NCI-H2081 (cell line): ENCODE results near the gene TRAPPC3L.
"Not testable (repeated sequence)": the region's sequence is repeated elsewhere in the genome, so short reads cannot be mapped to it uniquely, and the experiment has no call there.

Source experiments
- DNase-seq, 2 experiments: peaks; one replicate each; lab custom pipeline; 2025; lab: John Stamatoyannopoulos, UW

Gene TRAPPC3L

DNA sequence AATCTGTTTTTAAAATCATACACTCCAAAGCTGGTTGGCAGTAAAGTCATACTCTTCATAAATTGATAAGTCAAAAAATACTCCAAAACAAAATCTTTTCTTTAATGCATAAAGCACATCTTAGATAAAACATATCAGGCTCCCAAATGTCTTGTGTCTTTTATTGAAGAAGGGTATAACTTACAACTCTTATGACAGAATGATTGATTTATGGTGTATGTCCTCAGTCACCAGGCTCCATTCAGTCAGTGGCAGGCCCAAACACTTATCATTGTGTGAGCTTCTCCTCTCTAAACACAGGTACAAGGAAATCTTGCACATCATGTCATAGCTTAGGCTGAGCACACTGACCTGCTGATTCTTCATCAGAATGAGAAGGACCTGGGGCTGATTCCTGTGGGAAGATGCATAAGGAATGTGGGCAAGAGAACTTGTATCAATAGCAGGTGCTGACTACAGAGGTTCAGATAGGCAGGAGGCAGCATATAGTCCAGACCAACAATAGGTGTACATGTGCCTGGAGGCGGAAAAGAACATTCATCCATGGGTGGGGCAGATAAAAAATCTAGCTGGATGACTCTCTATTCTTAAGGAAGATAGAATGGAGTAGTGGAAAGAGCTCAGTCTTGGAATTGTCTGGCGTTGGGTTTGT lies 32.1 kb downstream of the TRAPPC3L start:
- no peak for DNase-seq

DNA sequence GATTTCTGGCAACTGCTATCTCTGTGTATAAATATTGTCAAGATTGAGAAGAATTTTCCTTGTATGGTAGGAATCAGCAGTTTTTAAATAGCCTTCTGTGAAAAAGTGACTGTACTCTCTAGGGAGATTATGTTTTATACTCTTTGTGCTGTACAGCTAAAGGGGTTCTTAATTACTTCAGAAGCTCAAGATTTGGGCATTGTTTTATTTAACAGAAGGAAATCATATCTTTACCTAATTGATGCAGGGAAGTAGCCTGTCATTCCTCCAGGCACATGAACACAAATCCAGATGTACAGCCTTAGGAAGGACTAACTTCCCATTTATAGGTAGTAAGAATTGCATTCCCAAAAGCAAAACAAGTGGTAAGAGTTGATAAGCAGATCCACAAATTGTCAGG lies 32.8 kb downstream of the TRAPPC3L start:
- no peak for DNase-seq

DNA sequence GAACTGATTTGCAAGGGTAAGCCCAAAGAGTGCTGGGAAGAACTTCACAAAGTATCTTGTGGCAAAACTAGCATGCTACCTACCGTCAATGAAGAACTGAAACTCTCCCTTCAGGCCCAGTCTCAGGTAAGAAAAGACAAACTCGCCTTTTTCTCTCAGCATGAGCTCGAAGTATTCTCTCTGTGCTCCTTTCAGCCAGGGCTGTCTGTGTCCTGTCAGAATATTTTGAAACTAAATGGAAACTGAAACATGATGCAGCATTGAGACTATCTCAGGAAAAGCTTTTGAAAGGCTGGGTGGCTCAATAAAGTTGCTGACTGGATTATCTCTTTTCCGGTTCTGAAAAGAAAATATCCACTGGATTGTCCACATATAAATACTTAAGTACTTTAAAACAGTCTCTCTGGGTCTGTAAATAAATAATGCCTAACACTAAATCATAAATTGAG lies 33.3 kb downstream of the TRAPPC3L start:
- DNase-seq: no peak

DNA sequence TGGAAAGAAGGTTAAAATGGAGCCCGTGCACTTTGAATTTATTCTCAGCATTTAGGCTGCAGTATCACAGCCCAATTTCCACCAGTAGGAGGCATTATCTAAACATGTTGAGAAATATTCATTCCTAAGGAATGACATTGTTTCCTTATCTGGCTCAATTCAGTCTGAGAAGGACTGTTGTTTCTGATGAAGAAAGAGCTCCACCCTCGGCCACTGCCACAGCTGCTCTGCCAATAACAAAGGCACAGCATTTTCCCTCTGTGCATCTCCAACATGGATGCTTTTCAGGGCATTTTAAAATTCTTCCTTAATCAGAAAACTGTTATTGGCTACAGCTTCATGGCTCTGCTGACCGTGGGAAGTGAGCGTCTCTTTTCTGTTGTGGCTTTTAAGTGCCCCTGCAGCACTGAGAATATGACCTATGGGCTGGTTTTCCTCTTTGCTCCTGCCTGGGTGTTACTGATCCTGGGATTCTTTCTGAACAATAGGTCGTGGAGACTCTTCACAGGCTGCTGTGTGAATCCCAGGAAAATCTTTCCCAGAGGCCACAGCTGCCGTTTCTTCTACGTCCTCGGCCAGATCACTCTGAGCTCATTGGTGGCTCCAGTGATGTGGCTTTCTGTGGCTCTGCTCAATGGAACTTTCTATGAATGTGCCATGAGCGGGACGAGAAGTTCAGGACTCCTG lies 33.9 kb downstream of the TRAPPC3L start, which contains the start of gene CALHM5:
Gene CALHM5 (plus strand): TSS at position 216 of the 687 bp plus-strand sequence. CDS start 58 bp downstream, at position 274.
- DNase-seq: no peak

DNA sequence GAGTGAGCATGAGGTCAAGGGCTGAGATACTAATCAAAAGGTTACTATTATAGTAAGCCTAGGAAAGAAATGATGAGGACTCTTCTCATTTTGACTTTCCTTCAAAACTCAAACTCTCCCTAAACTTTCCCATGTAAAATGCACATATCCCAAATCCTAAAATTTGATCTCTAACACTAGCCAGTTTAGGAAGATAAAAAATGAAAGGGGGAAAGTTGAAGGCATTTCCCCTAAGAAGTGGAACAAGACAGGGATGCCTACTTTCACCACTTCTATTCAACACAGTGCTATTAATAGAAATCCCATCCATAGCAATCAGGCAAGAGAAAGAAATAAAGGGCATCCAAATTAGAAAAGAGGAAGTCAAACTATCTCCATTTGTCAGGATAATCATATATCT lies 37.0 kb downstream of the TRAPPC3L start:
- DNase-seq: no peak

DNA sequence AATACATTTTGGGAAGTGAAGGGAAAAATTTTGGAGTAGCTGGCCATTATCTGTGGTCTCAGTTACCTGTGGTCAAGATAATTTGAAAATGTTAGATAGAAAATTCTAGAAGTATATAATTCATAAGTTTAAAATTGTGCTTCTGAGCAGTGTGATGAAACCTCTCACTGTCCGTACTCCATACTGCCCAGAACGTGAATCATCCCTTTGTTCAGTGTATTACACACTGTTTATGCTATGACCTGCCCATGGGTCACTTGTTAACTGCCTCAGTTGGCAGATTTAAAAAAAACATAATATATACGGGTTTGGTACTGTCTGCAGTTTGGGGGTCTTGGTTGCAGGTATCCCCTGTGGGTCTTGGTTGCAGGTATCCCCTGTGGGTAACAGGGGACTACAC lies 38.2 kb downstream of the TRAPPC3L start:
- DNase-seq: no peak

DNA sequence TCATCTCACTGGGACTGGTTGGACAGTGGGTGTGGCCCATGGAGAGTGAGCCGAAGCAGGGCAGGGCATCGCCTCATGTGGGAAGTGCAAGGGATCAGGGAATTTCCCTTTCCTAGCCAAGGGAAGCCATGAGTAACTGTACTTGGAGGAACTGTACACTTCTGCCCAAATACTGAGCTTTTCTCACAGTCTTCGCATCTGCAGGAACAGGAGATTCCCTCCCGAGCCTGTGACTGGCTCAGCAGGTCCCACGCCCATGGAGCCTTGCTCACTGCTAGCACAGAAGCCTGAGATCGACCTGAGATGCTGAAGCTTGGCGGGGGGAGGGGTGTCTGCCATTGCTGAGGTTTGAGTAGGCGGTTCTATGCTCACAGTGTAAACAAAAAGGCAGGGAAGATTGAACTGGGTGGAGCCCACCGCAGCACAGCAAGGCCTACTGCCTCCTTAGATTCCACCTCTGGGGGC lies 44.5 kb downstream of the TRAPPC3L start:
- no peak for DNase-seq

DNA sequence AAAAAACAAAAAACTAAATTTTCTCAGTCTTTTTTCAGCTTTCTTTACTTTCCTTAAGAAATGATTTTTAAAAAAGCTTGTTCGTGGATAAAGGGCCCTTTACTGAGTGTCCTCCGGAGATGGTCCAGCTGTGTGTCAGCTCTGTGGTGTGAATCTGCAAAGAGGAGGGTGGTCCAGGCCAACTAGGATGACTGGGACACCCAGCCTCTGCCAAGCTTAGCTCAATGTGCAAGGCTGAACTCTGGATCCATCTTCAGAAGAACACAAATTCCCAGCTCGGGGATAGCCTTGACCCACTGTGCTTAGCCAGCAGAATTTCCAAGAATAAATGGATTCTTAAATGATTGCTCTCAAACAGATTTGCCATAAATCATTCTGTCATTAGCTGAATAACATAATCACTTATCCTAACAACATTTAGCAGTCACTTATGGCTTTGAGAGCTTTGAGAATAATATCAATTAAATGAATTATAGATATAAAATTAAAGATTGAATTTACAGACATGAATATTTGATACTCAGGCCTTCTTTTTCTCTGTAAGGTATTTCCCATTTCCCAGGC lies 48.3 kb downstream of the TRAPPC3L start:
- no peak for DNase-seq

DNA sequence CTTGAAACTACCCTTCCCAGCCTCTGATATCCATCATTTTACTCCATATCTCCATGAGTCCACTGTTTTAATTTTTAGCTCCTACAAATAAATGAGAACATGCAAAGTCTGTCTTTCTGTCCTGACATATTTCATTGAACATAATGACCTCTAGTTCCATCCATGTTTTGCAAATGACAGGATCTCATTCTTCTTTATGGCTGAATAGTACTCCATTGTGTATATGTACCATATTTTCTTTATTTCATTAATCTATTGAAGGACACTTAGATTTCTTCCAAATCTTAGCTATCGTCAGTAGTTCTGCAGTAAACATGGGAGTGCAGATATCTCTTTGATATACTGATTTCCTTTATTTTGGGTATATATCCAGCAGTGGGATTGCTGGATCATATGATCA lies 50.3 kb downstream of the TRAPPC3L start:
- not testable (repeated sequence) for DNase-seq

DNA sequence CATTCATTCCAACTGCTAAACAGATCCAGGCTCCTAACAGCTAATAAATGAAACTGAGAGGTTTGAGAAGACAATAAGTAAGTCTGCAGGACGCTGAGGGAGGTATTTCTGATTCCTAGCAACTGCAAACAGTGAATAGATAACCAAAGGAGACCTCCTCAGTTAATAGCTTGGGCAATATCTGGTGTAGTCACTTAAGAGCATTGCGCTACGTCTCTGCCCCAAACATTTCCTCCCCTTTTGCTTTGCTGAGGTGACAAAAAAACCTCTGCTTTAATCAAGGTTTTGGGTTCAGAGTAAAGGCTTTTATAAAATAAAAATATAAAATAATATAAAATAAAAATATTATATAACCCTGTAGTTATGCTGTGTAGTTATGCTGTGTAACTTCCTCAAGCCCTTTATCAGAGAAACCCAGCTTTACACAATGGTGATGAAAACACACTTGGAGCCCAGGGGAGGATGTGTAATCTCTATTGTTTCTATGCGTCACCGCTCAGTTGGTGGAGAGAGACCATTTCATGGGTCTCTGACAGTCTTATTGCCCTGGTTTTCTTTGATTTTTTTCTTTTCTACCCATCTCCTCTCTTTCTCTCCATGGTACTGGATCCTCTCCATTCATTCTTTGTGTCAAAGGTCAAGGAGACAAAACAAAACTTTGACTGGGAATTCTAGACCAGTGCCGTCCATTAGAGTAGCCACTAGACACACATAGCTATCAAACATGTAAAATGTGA lies 53.0 kb downstream of the TRAPPC3L start:
- DNase-seq: no peak

DNA sequence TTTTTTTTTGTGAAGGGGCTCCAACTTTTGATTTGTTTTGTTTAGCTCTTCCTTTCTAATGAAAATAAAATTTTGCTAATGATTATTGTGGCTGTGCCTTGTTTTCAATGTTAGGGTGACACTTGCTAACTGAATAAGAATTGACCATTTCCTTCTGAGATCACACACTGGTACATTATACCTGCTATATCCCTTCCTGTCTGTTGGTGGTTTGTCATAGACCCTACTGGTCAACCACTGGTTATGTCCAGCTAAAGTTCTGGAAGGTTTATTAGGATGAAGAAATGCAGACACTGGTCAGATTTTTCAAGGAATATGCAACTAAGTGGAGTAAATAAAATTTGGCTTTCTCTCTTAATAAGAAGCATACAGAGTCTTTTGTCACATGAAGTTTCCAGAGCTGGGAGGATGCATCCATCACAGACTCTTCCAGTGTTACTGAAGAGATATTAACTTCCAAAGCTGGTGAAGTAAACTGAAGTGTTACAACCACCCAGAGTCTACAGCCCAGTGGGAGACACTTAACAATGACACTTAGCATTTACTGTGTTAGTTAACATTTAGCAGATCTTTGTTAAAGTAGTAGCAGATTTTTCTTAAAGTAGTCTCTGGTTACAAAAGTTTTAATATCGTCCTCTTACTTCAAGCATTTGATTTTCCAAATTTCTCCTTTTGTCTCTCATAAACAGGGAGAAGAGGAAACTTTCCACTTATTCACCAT lies 53.7 kb downstream of the TRAPPC3L start:
- no peak for DNase-seq

DNA sequence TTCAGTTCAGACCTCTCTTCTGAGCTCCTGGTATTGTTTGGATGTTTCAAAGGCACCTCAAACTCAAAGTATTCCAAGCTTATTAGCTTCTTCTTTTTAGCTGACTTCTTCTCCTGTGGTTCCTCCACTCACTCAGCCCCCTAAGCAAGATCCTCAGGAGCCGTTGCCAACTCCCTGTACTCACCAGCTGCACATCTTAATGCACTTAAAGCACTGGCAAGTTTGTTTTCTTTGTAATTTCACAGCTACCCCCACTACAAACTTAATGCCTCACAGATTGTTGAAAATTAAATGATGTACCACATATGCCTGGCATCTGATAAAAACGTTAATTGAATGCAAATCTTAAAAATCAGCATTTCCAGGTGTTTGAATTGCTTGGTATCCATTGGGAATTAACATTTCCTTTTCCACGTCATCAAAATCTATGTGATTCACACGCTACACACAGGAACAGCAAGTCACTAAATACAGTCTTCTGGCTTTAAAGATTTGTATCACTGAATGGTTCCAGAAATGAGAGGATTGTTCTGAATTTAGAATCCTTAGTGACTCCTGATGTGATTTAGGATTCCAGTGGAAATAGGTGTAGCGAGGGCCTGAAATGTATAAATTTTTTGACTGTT lies 59.8 kb downstream of the TRAPPC3L start:
- DNase-seq: no peak

DNA sequence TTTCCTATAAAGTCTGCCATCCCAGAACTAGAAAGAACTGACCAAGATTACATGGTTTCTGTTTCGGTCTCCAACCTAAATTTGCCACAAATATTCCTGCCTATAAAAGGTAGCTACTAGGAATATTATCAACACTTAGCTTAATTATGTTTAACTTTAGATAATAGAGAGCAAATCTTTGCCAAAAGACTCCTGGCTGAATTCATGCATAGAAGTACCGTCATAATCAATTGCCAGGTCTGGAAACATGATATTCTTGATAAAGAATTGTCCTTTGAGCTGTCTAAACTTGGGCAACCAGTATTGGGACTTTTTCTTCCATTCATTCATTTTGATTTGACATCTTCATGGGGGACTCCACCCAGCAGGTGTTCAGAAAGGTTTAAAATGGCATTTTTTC lies 61.9 kb downstream of the TRAPPC3L start:
- DNase-seq: no peak

DNA sequence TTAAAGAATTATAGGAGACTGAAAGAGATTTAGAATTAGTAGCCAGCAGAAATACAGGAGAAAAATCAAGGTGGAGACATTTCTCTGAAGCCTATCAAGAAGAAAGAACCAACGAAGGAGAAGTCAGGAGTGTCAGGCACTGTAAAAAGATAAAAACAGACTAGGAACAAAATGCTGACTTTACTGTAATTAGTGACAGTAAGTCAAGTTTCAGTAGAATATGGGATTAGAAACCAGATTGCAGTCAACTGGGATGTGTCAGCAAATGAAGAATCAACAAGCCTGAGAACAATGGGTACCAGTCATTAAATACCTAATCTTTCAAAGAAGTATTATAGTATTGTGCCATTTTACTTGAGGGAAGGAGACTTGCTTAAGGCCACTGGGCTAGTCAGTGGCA lies 62.7 kb downstream of the TRAPPC3L start:
- no peak for DNase-seq

DNA sequence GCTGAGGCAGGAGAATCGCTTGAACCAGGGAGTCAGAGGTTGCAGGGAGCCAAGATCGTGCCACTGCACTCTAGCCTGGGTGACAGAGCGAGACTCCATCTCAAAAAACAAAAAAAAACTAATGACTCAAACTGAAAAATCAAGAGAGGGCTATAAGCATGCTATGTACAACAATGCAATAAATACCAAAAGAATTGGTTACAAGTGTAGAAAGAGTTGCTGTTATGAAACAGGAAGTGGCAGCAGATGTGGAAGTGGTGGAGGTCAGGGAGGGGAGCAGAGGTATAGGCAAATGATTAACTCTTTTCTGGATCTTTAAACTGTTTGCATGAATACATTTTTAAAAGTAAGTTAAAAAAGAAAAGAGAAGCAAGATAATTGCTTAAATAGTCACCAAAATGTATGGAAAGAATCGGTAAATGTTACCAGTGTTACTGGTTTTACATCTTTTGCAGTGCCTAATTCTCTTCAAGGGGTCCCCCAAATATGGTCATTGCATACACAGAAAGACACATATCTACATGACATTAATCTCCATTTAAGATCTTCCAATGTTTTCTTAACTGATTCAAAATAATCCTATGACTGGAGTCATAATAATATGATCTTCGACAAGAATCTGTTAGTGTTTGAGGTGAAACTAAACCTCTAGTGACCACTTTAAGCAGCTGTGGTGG lies 69.3 kb downstream of the TRAPPC3L start:
- DNase-seq: no peak

DNA sequence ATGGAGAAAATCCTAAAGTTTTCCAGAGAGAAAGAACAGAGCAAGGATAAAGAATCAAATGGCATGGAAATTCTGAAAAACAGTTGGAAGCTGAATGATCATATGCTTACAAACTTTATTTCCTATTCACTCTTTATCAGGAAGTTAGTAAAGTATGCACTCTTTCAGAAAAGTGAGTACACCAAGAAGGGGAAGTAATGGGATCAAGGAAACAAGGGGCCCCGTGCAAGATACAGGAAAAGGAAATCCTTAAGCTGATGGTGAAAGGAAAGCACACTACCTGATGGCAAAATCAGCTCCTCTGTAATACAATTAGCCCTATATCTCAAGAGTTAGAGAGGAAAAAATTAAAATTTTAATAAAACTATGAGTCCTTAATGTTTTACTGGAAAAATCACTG lies 70.3 kb downstream of the TRAPPC3L start:
- no peak for DNase-seq

DNA sequence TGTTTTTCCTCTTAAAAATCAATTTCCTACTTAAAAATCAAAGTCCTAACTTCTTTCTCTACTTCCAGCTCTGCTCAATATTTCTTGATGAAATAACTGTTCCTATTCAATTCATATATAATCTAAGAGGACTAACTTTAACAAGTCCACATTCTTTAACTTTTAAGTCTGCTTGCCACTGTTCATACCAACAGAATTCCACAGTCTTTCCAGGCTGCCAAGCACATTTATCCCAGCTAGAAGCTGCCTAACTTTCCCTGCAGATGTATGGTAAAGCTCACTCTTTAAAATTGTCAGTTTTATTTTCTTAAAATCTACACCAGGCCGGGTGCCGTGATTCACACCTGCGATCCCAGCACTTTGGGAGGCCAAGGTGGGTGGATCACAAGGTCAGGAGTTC lies 72.8 kb downstream of the TRAPPC3L start:
- no peak for DNase-seq

DNA sequence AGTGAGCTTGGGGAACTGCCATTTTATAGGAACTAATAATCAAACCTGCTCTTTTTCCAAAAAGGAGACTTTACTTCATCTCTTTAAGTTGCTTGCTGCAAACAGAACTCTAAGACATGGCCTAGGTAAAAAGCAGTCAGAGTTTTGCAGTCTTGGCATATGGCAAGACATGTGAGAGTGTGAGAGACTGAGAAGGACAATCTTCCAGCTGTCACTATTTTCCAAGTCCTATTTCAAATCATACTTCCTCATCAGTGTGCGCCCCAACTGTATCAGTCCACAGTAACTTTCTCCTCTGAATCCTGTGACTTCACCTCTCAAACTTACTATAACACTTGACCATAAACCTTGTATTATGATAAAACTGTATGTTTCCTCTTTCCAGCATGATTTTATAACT lies 74.0 kb downstream of the TRAPPC3L start:
- DNase-seq: no peak

DNA sequence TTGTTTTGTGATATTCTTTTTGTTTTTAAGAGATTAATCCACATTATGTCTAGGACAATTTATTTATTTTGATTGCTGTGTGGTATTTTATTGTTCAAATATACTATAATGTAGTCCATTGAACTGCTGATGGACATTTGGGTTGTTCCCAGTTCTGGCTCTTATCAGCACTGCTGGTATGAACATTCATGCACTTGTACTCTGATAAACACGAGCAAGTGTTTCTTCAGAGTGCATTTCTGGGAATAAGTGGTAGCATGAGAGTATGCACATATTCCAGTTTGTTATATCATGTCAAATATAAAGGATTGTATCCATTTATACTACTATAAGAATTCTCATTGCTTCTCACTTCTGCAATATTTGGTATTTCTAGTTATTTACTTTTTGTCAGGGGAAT lies 77.2 kb downstream of the TRAPPC3L start:
- no peak for DNase-seq

DNA sequence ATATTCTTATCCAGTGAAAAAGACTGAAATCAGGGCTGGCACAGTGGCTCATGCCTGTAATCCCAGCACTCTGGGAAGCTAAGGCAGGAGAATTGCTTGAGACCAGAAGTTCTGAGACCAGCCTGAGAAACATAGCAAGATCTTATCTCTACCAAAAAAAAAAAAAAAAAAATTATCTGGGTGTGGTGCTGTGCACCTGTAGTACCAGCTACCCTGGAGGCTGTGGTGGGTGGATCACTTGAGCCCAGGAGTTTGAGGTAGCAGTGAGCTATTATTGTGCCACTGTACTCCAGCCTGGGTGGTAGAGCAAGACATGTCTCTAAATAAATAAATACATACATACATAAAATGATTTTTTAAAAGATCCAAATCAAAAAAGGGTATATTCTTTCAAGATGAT lies 78.0 kb downstream of the TRAPPC3L start:
- DNase-seq: no peak

DNA sequence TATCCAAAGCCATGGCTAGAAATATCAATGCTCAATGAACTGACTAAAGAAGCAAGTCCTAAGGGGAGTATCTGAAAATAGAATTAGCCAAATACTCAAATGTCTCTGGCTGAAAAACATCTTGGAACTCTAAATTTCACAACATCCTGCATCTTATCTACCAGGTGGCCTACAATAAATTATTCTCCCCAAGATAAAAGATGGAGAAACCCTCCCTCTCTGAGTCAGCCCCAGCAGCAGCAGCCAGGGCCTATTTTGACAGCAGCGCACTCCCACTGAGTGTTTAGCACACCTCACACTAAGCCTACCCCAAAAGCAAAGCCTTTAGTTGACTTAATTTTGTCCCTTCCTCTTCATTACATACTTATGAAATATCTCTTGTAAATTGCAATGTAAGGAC lies 78.4 kb downstream of the TRAPPC3L start:
- no peak for DNase-seq
